ENCODE results near the gene SYT2. TPM values are rescaled to one million over a fixed set of nuclear protein-coding genes. Genes with fewer than 3 reads are reported as not detected.

Gene SYT2
- total and polyA plus RNA-seq, 9 of the 15 experiments (the other 6 are each of a cell fraction or from before 2014, with no cell fraction given) = not detected

GRCh38 chr1:202592146-202592545, 118.1 kb downstream of the SYT2 start (continued):
- TF ChIP-seq PBX2 (CRISPR knock-in tag; IDR thresholded peaks at IDR 0.05; ENCODE audit: low read depth) (no peak), PBX2 (tag; conservative IDR thresholded peaks at IDR 0.05; ENCODE audit: low read depth) (no peak), ZNF263 (CRISPR knock-in tag; IDR thresholded peaks at IDR 0.05; ENCODE audit: borderline replicate concordance) (no peak), NCOA1 (IDR thresholded peaks at IDR 0.05; ENCODE audit: low read depth) (no peak)

GRCh38 chr1:202591515-202591914, 118.7 kb downstream of the SYT2 start:
- ATAC-seq (no peak), FAIRE-seq (no peak), DNase-seq (ENCODE audit: extremely low read depth in 1 of 4, low spot score in 3 of 4) (no peak)
- POLR2A ChIA-PET = no interaction called here
- 55% methylated on average over 6 of the region's 7 CpGs for WGBS (ENCODE audit: insufficient coverage, low coverage, missing lambda C conversion rate)
- no peaks in the 10 kb centered on the region for H3K9me3 ChIP-seq (replicated peaks; ENCODE audit: control insufficient read depth, insufficient read depth, low read depth, low read length)
- H3K36me3 ChIP-seq (ENCODE audit: control insufficient read depth, insufficient read depth, low read length) = no peaks in the 10 kb centered on the region
- H3K9ac ChIP-seq (ENCODE audit: insufficient read depth in 1 of 2, low read depth in 2 of 2, low read length in 2 of 2) = no peak overlapping the region
- intact Hi-C loops (cut with micrococcal nuclease) (no loop called here), in situ Hi-C loops (cut with MboI) (no loop called here)
- no peak overlapping the region for H3K4me2 ChIP-seq (ENCODE audit: insufficient read depth, low read length)
- CTCF ChIA-PET (ENCODE audit: low intra/inter-chr PET ratio) = no interaction called here
- peaks cover 2 to 12% of the 10 kb centered on the region in 2 experiments; a peak in 2 of 5 replicates for H3K27me3 ChIP-seq (ENCODE audit: control insufficient read depth in 2 of 2, insufficient read depth in 2 of 2, low read length in 2 of 2)
- H3K9me1 ChIP-seq (ENCODE audit: control insufficient read depth, insufficient read depth, low read length) = no peaks in the 10 kb centered on the region
- H3K4me3 ChIP-seq = no peak overlapping the region
- peaks cover 0 to 2% of the 10 kb centered on the region in 2 experiments; a peak in 1 of 5 replicates for H3K4me1 ChIP-seq (replicated peaks in 1 of 2; ENCODE audit: control insufficient read depth in 2 of 2, insufficient read depth in 2 of 2, low read length in 2 of 2)
- TF ChIP-seq HOXB6 (CRISPR knock-in tag; IDR thresholded peaks at IDR 0.05; ENCODE audit: borderline replicate concordance) (no peak), SNIP1 (IDR thresholded peaks at IDR 0.05; ENCODE audit: low read depth) (no peak), ZNF695 (CRISPR knock-in tag; IDR thresholded peaks at IDR 0.05) (no peak), MYC (IDR thresholded peaks at IDR 0.05; ENCODE audit: low read depth, low read length) (no peak), MYC (CRISPR knock-in tag; IDR thresholded peaks at IDR 0.05; ENCODE audit: borderline replicate concordance, low read depth) (no peak), ZC3H4 (CRISPR knock-in tag; IDR thresholded peaks at IDR 0.05; ENCODE audit: borderline replicate concordance) (no peak), ADNP (tag; IDR thresholded peaks at IDR 0.05) (no peak), RAD51 (IDR thresholded peaks at IDR 0.05; ENCODE audit: borderline replicate concordance, low read depth) (no peak), POLR2AphosphoS2 (IDR thresholded peaks at IDR 0.05; ENCODE audit: low read length) (no peak), ZNF584 (CRISPR knock-in tag; IDR thresholded peaks at IDR 0.05; ENCODE audit: low read depth) (no peak), IRF1 (CRISPR knock-in tag; IDR thresholded peaks at IDR 0.05; ENCODE audit: borderline replicate concordance) (no peak), SMARCA5 (IDR thresholded peaks at IDR 0.05) (no peak), ATF1 (CRISPR knock-in tag; IDR thresholded peaks at IDR 0.05) (no peak), ATF1 (tag; IDR thresholded peaks at IDR 0.05) (no peak), SMAD2 (IDR thresholded peaks at IDR 0.05; ENCODE audit: low read depth, low read length) (no peak), ZBTB7A (IDR thresholded peaks at IDR 0.05; ENCODE audit: borderline replicate concordance, control insufficient read depth, low read depth, low read length) (no peak), KLF16 (IDR thresholded peaks at IDR 0.05) (no peak), RUNX1 (IDR thresholded peaks at IDR 0.05; ENCODE audit: low read depth) (no peak), ZNF140 (CRISPR knock-in tag; IDR thresholded peaks at IDR 0.05) (no peak)
- H3K27ac ChIP-seq (ENCODE audit: extremely low read depth, low read depth, low read length) = no peak overlapping the region
- no TSS peak for BruUV-seq (replicated peaks)
- H4K20me1 ChIP-seq (replicated peaks; ENCODE audit: control insufficient read depth, insufficient read depth, low read length) = no peaks in the 10 kb centered on the region; the same call in 1 of the 2 replicates
- no peak overlapping the region for H2AFZ ChIP-seq (ENCODE audit: low read depth, low read length)
- no peaks in the 10 kb centered on the region for H3K79me2 ChIP-seq (ENCODE audit: control insufficient read depth, insufficient read depth, low read length)
